ENCODE results near the gene ANXA2R.
A peak's percentile ranks its signal among the peaks of the same experiment; 100 is the strongest.

ANXA2R gene

GRCh38 chr5:43068037-43068436 is 27.9 kb upstream of the ANXA2R start:
- peak overlapping the region; percentile 63 for H3K4me3 ChIP-seq (ENCODE audit: low read depth, low read length)
- no peaks in the 10 kb centered on the region for H3K9me3 ChIP-seq (ENCODE audit: control insufficient read depth, insufficient read depth, low read depth, low read length)
- ChIA-PET POLR2A (interaction anchor here (1.1 to 2.1 kb wide), 3 partner anchors 11 to 53 kb away, joined by 5 to 12 read pairs (median 6); partner anchors contain the start of gene ZNF131), CTCF (interaction anchor here (0.6 to 5.1 kb wide), 8 partner anchors 26 to 412 kb away, joined by 3 to 33 read pairs (median 4); no protein-coding TSS in a partner anchor)
- peaks cover 2% of the 10 kb centered on the region; the same call in 1 of the 2 replicates for H3K4me1 ChIP-seq (ENCODE audit: control insufficient read depth, insufficient read depth, low read length)
- no peak overlapping the region for H3K27ac ChIP-seq (ENCODE audit: extremely low read depth, low read depth, low read length)
- TF ChIP-seq, protein P1, sequence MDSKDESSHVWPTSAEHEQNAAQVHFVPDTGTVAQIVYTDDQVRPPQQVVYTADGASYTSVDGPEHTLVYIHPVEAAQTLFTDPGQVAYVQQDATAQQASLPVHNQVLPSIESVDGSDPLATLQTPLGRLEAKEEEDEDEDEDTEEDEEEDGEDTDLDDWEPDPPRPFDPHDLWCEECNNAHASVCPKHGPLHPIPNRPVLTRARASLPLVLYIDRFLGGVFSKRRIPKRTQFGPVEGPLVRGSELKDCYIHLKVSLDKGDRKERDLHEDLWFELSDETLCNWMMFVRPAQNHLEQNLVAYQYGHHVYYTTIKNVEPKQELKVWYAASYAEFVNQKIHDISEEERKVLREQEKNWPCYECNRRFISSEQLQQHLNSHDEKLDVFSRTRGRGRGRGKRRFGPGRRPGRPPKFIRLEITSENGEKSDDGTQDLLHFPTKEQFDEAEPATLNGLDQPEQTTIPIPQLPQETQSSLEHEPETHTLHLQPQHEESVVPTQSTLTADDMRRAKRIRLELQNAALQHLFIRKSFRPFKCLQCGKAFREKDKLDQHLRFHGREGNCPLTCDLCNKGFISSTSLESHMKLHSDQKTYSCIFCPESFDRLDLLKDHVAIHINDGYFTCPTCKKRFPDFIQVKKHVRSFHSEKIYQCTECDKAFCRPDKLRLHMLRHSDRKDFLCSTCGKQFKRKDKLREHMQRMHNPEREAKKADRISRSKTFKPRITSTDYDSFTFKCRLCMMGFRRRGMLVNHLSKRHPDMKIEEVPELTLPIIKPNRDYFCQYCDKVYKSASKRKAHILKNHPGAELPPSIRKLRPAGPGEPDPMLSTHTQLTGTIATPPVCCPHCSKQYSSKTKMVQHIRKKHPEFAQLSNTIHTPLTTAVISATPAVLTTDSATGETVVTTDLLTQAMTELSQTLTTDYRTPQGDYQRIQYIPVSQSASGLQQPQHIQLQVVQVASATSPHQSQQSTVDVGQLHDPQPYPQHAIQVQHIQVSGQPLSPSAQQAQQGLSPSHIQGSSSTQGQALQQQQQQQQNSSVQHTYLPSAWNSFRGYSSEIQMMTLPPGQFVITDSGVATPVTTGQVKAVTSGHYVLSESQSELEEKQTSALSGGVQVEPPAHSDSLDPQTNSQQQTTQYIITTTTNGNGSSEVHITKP (tag by site-specific recombination; IDR thresholded peaks at IDR 0.05), result peak; percentile 54
- TF ChIP-seq, protein P2, sequence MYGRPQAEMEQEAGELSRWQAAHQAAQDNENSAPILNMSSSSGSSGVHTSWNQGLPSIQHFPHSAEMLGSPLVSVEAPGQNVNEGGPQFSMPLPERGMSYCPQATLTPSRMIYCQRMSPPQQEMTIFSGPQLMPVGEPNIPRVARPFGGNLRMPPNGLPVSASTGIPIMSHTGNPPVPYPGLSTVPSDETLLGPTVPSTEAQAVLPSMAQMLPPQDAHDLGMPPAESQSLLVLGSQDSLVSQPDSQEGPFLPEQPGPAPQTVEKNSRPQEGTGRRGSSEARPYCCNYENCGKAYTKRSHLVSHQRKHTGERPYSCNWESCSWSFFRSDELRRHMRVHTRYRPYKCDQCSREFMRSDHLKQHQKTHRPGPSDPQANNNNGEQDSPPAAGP (tag by site-specific recombination; IDR thresholded peaks at IDR 0.05), result no peak
- peak; percentile 35; the same call in 1 of the 2 replicates for TF ChIP-seq ZBTB17 (tag by site-specific recombination; IDR thresholded peaks at IDR 0.05)
- H3K36me3 ChIP-seq (ENCODE audit: control insufficient read depth in 2 of 2, insufficient read depth in 1 of 2, low read length in 2 of 2), result peaks cover 16 to 19% of the 10 kb centered on the region in 2 experiments; a peak in 2 of 3 replicates

DNA sequence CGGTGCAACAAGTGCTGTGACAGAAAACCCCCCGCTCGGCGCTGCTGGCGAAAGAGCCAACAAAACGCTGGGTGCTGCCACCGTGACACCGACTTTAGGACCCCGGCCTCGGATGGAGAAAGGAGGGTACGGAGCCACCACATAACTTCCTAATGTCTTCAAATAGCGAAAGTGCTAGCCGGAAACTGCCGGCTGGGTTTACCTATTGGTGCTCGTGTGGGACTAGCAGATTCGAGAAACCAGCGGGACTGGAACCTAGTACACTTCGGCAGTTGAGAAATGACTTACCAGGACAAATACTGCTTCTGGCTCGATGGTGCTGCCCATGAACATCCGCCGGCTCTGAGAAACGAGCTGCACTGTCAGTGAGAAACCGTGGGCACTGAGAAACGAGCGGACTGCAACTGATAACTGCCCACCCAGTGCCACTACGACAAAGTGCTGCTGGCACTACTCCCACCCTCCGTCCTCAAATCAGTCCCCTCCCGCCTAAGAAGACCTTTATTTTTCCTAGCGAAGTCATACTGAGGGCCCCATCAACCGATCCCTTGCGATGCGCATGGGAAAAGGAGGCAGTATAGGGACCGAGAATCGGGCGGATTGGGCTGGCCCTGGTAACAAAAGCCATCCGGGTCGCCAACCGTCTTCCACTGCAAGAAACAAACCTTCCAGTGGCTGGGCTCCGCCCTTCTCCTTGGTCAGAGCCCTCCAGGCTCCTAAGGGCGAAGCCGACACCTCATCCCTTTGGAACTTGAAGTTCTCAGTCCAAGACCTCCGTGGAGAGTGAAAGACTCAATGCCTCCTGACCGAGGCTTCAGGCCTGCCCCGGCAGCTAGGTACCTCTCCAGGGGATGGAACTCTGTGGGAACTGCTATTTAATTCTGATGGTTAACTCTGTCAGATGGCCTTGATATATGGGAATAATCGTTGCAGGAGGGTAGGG is 27.0 kb upstream of the ANXA2R start:
- peak overlapping the region; percentile 63 for H3K4me3 ChIP-seq (ENCODE audit: low read depth, low read length)
- peaks cover 14 to 16% of the 10 kb centered on the region in 2 experiments; a peak in 2 of 3 replicates for H3K36me3 ChIP-seq (ENCODE audit: control insufficient read depth in 2 of 2, insufficient read depth in 1 of 2, low read length in 2 of 2)
- ChIA-PET POLR2A (interaction anchor here (0.6 to 3.5 kb wide), 6 partner anchors 8 to 417 kb away, joined by 3 to 28 read pairs (median 5); partner anchors contain the start of genes TMEM267 and ZNF131), CTCF (interaction anchor here (0.6 to 5.1 kb wide), 10 partner anchors 25 to 413 kb away, joined by 3 to 33 read pairs (median 4); no protein-coding TSS in a partner anchor)
- H3K4me1 ChIP-seq (ENCODE audit: control insufficient read depth, insufficient read depth, low read length), result peaks cover 2% of the 10 kb centered on the region; the same call in 1 of the 2 replicates
- H3K27ac ChIP-seq (ENCODE audit: extremely low read depth, low read depth, low read length), result peak overlapping the region; percentile 87
- no peaks in the 10 kb centered on the region for H3K9me3 ChIP-seq (ENCODE audit: control insufficient read depth, insufficient read depth, low read depth, low read length)
- no peak for TF ChIP-seq ZNF48 (tag by site-specific recombination; IDR thresholded peaks at IDR 0.05)
- no peak; the same call in none of the 2 replicates for TF ChIP-seq ZNF146 (tag by site-specific recombination; IDR thresholded peaks at IDR 0.05)
- TF ChIP-seq, protein P1 (tag by site-specific recombination; IDR thresholded peaks at IDR 0.05), result peak; percentile 90
- no peak; the same call in 1 of the 2 replicates for TF ChIP-seq GFI1B (tag by site-specific recombination; IDR thresholded peaks at IDR 0.05)
- no peak for TF ChIP-seq PRDM2 (tag by site-specific recombination; IDR thresholded peaks at IDR 0.05; ENCODE audit: borderline replicate concordance)
- TF ChIP-seq ZNF24 (tag by site-specific recombination; IDR thresholded peaks at IDR 0.05), result peak; percentile 72; the same call in 1 of the 2 replicates
- TF ChIP-seq ZBTB1 (tag by site-specific recombination; IDR thresholded peaks at IDR 0.05), result no peak
- no peak for TF ChIP-seq GLIS2 (tag by site-specific recombination; IDR thresholded peaks at IDR 0.05)
- TF ChIP-seq, protein P3, sequence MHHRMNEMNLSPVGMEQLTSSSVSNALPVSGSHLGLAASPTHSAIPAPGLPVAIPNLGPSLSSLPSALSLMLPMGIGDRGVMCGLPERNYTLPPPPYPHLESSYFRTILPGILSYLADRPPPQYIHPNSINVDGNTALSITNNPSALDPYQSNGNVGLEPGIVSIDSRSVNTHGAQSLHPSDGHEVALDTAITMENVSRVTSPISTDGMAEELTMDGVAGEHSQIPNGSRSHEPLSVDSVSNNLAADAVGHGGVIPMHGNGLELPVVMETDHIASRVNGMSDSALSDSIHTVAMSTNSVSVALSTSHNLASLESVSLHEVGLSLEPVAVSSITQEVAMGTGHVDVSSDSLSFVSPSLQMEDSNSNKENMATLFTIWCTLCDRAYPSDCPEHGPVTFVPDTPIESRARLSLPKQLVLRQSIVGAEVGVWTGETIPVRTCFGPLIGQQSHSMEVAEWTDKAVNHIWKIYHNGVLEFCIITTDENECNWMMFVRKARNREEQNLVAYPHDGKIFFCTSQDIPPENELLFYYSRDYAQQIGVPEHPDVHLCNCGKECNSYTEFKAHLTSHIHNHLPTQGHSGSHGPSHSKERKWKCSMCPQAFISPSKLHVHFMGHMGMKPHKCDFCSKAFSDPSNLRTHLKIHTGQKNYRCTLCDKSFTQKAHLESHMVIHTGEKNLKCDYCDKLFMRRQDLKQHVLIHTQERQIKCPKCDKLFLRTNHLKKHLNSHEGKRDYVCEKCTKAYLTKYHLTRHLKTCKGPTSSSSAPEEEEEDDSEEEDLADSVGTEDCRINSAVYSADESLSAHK (tag by site-specific recombination; IDR thresholded peaks at IDR 0.05), result no peak; the same call in 1 of the 2 replicates
- no peak; the same call in 1 of the 2 replicates for TF ChIP-seq KLF9 (tag by site-specific recombination; IDR thresholded peaks at IDR 0.05; ENCODE audit: low read depth)
- TF ChIP-seq BCL11A (tag by site-specific recombination; IDR thresholded peaks at IDR 0.05; ENCODE audit: low read depth), result no peak

Measured in HEK293 (cell line).